ENCODE measurements around the gene NEK1.

Gene NEK1

GRCh38 chr4:169348541-169348940, 263.8 kb downstream of the NEK1 start:
- no peak for TF ChIP-seq CTCF (IDR thresholded peaks at IDR 0.05; ENCODE audit: unreplicated experiment in 3 of 3)
- Mint-ChIP-seq H3K36me3 (ENCODE audit: low read depth) (no peaks in the 10 kb centered on the region), H3K4me1 (peaks cover 4% of the 10 kb centered on the region), H3K27me3 (ENCODE audit: low read depth) (no peaks in the 10 kb centered on the region), H3K4me3 (no peak overlapping the region), H3K9me3 (no peaks in the 10 kb centered on the region), H3K27ac (no peak overlapping the region)

GRCh38 chr4:169346840-169347239, 265.5 kb downstream of the NEK1 start:
- no peak overlapping the region for H3K4me3 Mint-ChIP-seq
- TF ChIP-seq CTCF (IDR thresholded peaks at IDR 0.05; ENCODE audit: unreplicated experiment in 3 of 3) = no peak
- H3K36me3 Mint-ChIP-seq (ENCODE audit: low read depth) = no peaks in the 10 kb centered on the region
- H3K27ac Mint-ChIP-seq = no peak overlapping the region
- peaks cover 4% of the 10 kb centered on the region for H3K4me1 Mint-ChIP-seq
- no peaks in the 10 kb centered on the region for H3K9me3 Mint-ChIP-seq
- H3K27me3 Mint-ChIP-seq (ENCODE audit: low read depth) = no peaks in the 10 kb centered on the region

- TF ChIP-seq CTCF (IDR thresholded peaks at IDR 0.05; ENCODE audit: unreplicated experiment in 3 of 3) = no peak
- Mint-ChIP-seq H3K27ac (no peak overlapping the region), H3K4me1 (no peaks in the 10 kb centered on the region), H3K9me3 (no peaks in the 10 kb centered on the region), H3K36me3 (ENCODE audit: low read depth) (no peaks in the 10 kb centered on the region), H3K4me3 (no peak overlapping the region), H3K27me3 (ENCODE audit: low read depth) (no peaks in the 10 kb centered on the region)
Measured at GRCh38 chr4:169345316-169345721, 267.1 kb downstream of the NEK1 start.

All from nephron (organoid).